ENCODE results near the gene SKOR1.

- TF ChIP-seq NR1H2 (CRISPR knock-in tag; IDR thresholded peaks at IDR 0.05) (no peak), CTCF (IDR thresholded peaks at IDR 0.05) (no peak), JUN (CRISPR knock-in tag; IDR thresholded peaks at IDR 0.05) (no peak), E2F1 (CRISPR knock-in tag; IDR thresholded peaks at IDR 0.05) (no peak), TEAD4 (CRISPR knock-in tag; IDR thresholded peaks at IDR 0.05) (no peak)
- TF ChIP-seq, protein P1, sequence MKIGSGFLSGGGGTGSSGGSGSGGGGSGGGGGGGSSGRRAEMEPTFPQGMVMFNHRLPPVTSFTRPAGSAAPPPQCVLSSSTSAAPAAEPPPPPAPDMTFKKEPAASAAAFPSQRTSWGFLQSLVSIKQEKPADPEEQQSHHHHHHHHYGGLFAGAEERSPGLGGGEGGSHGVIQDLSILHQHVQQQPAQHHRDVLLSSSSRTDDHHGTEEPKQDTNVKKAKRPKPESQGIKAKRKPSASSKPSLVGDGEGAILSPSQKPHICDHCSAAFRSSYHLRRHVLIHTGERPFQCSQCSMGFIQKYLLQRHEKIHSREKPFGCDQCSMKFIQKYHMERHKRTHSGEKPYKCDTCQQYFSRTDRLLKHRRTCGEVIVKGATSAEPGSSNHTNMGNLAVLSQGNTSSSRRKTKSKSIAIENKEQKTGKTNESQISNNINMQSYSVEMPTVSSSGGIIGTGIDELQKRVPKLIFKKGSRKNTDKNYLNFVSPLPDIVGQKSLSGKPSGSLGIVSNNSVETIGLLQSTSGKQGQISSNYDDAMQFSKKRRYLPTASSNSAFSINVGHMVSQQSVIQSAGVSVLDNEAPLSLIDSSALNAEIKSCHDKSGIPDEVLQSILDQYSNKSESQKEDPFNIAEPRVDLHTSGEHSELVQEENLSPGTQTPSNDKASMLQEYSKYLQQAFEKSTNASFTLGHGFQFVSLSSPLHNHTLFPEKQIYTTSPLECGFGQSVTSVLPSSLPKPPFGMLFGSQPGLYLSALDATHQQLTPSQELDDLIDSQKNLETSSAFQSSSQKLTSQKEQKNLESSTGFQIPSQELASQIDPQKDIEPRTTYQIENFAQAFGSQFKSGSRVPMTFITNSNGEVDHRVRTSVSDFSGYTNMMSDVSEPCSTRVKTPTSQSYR (CRISPR knock-in tag; IDR thresholded peaks at IDR 0.05) = no peak
- TF ChIP-seq, protein P2, sequence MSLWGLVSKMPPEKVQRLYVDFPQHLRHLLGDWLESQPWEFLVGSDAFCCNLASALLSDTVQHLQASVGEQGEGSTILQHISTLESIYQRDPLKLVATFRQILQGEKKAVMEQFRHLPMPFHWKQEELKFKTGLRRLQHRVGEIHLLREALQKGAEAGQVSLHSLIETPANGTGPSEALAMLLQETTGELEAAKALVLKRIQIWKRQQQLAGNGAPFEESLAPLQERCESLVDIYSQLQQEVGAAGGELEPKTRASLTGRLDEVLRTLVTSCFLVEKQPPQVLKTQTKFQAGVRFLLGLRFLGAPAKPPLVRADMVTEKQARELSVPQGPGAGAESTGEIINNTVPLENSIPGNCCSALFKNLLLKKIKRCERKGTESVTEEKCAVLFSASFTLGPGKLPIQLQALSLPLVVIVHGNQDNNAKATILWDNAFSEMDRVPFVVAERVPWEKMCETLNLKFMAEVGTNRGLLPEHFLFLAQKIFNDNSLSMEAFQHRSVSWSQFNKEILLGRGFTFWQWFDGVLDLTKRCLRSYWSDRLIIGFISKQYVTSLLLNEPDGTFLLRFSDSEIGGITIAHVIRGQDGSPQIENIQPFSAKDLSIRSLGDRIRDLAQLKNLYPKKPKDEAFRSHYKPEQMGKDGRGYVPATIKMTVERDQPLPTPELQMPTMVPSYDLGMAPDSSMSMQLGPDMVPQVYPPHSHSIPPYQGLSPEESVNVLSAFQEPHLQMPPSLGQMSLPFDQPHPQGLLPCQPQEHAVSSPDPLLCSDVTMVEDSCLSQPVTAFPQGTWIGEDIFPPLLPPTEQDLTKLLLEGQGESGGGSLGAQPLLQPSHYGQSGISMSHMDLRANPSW (CRISPR knock-in tag; conservative IDR thresholded peaks at IDR 0.05; ENCODE audit: low read depth) = no peak
- TF ChIP-seq, protein P3, sequence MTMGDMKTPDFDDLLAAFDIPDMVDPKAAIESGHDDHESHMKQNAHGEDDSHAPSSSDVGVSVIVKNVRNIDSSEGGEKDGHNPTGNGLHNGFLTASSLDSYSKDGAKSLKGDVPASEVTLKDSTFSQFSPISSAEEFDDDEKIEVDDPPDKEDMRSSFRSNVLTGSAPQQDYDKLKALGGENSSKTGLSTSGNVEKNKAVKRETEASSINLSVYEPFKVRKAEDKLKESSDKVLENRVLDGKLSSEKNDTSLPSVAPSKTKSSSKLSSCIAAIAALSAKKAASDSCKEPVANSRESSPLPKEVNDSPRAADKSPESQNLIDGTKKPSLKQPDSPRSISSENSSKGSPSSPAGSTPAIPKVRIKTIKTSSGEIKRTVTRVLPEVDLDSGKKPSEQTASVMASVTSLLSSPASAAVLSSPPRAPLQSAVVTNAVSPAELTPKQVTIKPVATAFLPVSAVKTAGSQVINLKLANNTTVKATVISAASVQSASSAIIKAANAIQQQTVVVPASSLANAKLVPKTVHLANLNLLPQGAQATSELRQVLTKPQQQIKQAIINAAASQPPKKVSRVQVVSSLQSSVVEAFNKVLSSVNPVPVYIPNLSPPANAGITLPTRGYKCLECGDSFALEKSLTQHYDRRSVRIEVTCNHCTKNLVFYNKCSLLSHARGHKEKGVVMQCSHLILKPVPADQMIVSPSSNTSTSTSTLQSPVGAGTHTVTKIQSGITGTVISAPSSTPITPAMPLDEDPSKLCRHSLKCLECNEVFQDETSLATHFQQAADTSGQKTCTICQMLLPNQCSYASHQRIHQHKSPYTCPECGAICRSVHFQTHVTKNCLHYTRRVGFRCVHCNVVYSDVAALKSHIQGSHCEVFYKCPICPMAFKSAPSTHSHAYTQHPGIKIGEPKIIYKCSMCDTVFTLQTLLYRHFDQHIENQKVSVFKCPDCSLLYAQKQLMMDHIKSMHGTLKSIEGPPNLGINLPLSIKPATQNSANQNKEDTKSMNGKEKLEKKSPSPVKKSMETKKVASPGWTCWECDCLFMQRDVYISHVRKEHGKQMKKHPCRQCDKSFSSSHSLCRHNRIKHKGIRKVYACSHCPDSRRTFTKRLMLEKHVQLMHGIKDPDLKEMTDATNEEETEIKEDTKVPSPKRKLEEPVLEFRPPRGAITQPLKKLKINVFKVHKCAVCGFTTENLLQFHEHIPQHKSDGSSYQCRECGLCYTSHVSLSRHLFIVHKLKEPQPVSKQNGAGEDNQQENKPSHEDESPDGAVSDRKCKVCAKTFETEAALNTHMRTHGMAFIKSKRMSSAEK (CRISPR knock-in tag; IDR thresholded peaks at IDR 0.05; ENCODE audit: borderline replicate concordance) = no peak
- TF ChIP-seq, protein P4, sequence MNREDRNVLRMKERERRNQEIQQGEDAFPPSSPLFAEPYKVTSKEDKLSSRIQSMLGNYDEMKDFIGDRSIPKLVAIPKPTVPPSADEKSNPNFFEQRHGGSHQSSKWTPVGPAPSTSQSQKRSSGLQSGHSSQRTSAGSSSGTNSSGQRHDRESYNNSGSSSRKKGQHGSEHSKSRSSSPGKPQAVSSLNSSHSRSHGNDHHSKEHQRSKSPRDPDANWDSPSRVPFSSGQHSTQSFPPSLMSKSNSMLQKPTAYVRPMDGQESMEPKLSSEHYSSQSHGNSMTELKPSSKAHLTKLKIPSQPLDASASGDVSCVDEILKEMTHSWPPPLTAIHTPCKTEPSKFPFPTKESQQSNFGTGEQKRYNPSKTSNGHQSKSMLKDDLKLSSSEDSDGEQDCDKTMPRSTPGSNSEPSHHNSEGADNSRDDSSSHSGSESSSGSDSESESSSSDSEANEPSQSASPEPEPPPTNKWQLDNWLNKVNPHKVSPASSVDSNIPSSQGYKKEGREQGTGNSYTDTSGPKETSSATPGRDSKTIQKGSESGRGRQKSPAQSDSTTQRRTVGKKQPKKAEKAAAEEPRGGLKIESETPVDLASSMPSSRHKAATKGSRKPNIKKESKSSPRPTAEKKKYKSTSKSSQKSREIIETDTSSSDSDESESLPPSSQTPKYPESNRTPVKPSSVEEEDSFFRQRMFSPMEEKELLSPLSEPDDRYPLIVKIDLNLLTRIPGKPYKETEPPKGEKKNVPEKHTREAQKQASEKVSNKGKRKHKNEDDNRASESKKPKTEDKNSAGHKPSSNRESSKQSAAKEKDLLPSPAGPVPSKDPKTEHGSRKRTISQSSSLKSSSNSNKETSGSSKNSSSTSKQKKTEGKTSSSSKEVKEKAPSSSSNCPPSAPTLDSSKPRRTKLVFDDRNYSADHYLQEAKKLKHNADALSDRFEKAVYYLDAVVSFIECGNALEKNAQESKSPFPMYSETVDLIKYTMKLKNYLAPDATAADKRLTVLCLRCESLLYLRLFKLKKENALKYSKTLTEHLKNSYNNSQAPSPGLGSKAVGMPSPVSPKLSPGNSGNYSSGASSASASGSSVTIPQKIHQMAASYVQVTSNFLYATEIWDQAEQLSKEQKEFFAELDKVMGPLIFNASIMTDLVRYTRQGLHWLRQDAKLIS (CRISPR knock-in tag; IDR thresholded peaks at IDR 0.05; ENCODE audit: borderline replicate concordance) = no peak
Measured at GRCh38 chr15:67783303-67783702, 42.0 kb upstream of the SKOR1 start.

Measured in WTC11 (cell line).